ENCODE data around the gene VPS36. TPM values are rescaled to one million over a fixed set of nuclear protein-coding genes. Genes with fewer than 3 reads are reported as not detected.

The VPS36 gene
- total RNA-seq, 1 donor from 2014 or later: 30.4 TPM

- no peaks in the 10 kb centered on the region for H3K27me3 Mint-ChIP-seq (ENCODE audit: low read depth)
- no peak overlapping the region for H3K4me3 Mint-ChIP-seq (ENCODE audit: unreplicated experiment)
- no peak overlapping the region for H3K27ac Mint-ChIP-seq (ENCODE audit: unreplicated experiment)
- peaks cover 23% of the 10 kb centered on the region for H3K36me3 Mint-ChIP-seq (ENCODE audit: low read depth)
- H3K4me1 Mint-ChIP-seq (ENCODE audit: low read depth): peaks cover 17% of the 10 kb centered on the region
- H3K9me3 Mint-ChIP-seq (ENCODE audit: low read depth): no peaks in the 10 kb centered on the region
- TF ChIP-seq CTCF (IDR thresholded peaks at IDR 0.05): no peak
- DNase-seq (ENCODE audit: low spot score): no peak
These were observed 13.1 kb upstream of the VPS36 start for GRCh38 chr13:52463526-52463925.

- Mint-ChIP-seq H3K4me1 (ENCODE audit: low read depth) (peaks cover 30% of the 10 kb centered on the region), H3K4me3 (ENCODE audit: unreplicated experiment) (no peak overlapping the region), H3K9me3 (ENCODE audit: low read depth) (no peaks in the 10 kb centered on the region), H3K36me3 (ENCODE audit: low read depth) (peaks cover 16% of the 10 kb centered on the region), H3K27ac (ENCODE audit: unreplicated experiment) (no peak overlapping the region), H3K27me3 (ENCODE audit: low read depth) (no peaks in the 10 kb centered on the region)
- DNase-seq (ENCODE audit: low spot score): no peak
- TF ChIP-seq CTCF (IDR thresholded peaks at IDR 0.05): no peak
These were observed 10.8 kb upstream of the VPS36 start for GRCh38 chr13:52461265-52461664.

- peaks cover 37% of the 10 kb centered on the region for H3K4me1 Mint-ChIP-seq (ENCODE audit: low read depth)
- no peaks in the 10 kb centered on the region for H3K9me3 Mint-ChIP-seq (ENCODE audit: low read depth)
- TF ChIP-seq CTCF (IDR thresholded peaks at IDR 0.05): no peak
- H3K36me3 Mint-ChIP-seq (ENCODE audit: low read depth): peaks cover 12% of the 10 kb centered on the region
- H3K27me3 Mint-ChIP-seq (ENCODE audit: low read depth): no peaks in the 10 kb centered on the region
- no peak for DNase-seq (ENCODE audit: low spot score)
- peak overlapping the region; percentile 27 for H3K27ac Mint-ChIP-seq (ENCODE audit: unreplicated experiment)
- no peak overlapping the region for H3K4me3 Mint-ChIP-seq (ENCODE audit: unreplicated experiment)
These were observed 9.2 kb upstream of the VPS36 start for GRCh38 chr13:52459668-52460067.

GRCh38 chr13:52455677-52456041 lies 5.2 kb upstream of the VPS36 start:
- H3K4me3 Mint-ChIP-seq (ENCODE audit: unreplicated experiment): peak overlapping the region; percentile 95
- H3K27me3 Mint-ChIP-seq (ENCODE audit: low read depth): no peaks in the 10 kb centered on the region
- peak overlapping the region; percentile 88 for H3K27ac Mint-ChIP-seq (ENCODE audit: unreplicated experiment)
- no peaks in the 10 kb centered on the region for H3K9me3 Mint-ChIP-seq (ENCODE audit: low read depth)
- DNase-seq (ENCODE audit: low spot score): no peak
- peaks cover 4% of the 10 kb centered on the region for H3K36me3 Mint-ChIP-seq (ENCODE audit: low read depth)
- TF ChIP-seq CTCF (IDR thresholded peaks at IDR 0.05): no peak
- peaks cover 39% of the 10 kb centered on the region for H3K4me1 Mint-ChIP-seq (ENCODE audit: low read depth)

GRCh38 chr13:52454820-52455676 lies 4.6 kb upstream of the VPS36 start, which contains the start of gene CKAP2:
CKAP2 (plus strand) TSS chr13:52455478; CDS start chr13:52455557, 79 bp downstream.
- Mint-ChIP-seq H3K4me1 (ENCODE audit: low read depth) (peaks cover 40% of the 10 kb centered on the region), H3K9me3 (ENCODE audit: low read depth) (no peaks in the 10 kb centered on the region), H3K27ac (ENCODE audit: unreplicated experiment) (peak within 1 kb of the TSS; percentile 96), H3K27me3 (ENCODE audit: low read depth) (no peaks in the 10 kb centered on the region), H3K36me3 (ENCODE audit: low read depth) (peaks cover 3% of the 10 kb centered on the region), H3K4me3 (ENCODE audit: unreplicated experiment) (peak within 1 kb of the TSS; percentile 95)
- no peak for TF ChIP-seq CTCF (IDR thresholded peaks at IDR 0.05)
- peak; percentile 95 for DNase-seq (ENCODE audit: low spot score)

Data from chondrocyte (in vitro differentiated cells).